Ishikawa (cell line): ENCODE results near the gene SEL1L3.

ENCODE experiments used
- TAF1 ChIP-seq: IDR thresholded peaks from 2 replicates; pipeline ENCODE4 v1.6.1; 2012; ENCODE audit warnings: low read depth, mild to moderate bottlenecking
- TF ChIP-seq, protein P1 (sequence below): IDR thresholded peaks from 2 replicates; pipeline ENCODE4 v1.6.1; 2012
- TF ChIP-seq, protein P2 (sequence below): IDR thresholded peaks from 2 replicates; pipeline ENCODE4 v1.6.1; 2012

DNA sequence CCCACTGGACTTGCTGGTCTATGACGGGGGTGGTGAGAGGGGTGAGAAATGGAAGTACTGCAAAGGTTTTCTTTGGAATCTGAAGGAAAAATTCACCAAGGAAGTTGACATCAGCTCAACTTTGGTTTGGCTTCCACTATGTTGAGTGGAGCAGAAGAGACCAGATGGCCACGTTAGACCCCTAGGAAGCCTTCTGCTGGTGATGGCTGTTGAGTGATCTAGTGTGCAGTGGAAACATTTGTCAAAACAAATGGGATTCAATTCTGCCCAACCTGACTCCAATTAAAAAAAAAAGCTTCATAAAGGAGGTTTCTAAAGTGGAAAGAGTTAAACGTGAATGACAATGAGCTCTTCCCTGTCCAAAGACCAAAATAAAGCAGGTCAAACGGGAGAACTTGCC, 25.7 kb downstream of the SEL1L3 start:
- TF ChIP-seq TAF1, result no peak
- TF ChIP-seq, protein P1, sequence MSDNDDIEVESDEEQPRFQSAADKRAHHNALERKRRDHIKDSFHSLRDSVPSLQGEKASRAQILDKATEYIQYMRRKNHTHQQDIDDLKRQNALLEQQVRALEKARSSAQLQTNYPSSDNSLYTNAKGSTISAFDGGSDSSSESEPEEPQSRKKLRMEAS, result no peak
- TF ChIP-seq, protein P2, sequence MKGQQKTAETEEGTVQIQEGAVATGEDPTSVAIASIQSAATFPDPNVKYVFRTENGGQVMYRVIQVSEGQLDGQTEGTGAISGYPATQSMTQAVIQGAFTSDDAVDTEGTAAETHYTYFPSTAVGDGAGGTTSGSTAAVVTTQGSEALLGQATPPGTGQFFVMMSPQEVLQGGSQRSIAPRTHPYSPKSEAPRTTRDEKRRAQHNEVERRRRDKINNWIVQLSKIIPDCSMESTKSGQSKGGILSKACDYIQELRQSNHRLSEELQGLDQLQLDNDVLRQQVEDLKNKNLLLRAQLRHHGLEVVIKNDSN, result no peak
